H9 (cell line): Measurements from ENCODE around the gene PITX1. TPM values are rescaled to one million over a fixed set of nuclear protein-coding genes. Genes with fewer than 3 reads are reported as not detected.

Experiments used
- DNase-seq: peaks from one replicate; pipeline ENCODE4 v3.0.0-alpha.2; 2017
- H2AFZ ChIP-seq: one replicate; pipeline ENCODE4 v1.6.1; 2013; ENCODE audit warnings: mild to moderate bottlenecking, low read length, control low read depth, moderate library complexity
- H2AK5ac ChIP-seq: 2 replicates; pipeline ENCODE4 v1.6.1; 2013; ENCODE audit warnings: low read length, control low read depth, mixed read lengths; ENCODE audit not compliant: insufficient read length
- H2BK120ac ChIP-seq: one replicate; pipeline ENCODE4 v1.6.1; 2013; ENCODE audit warnings: low read depth, mild to moderate bottlenecking, low read length, control low read depth, inconsistent platforms; ENCODE audit not compliant: poor library complexity, severe bottlenecking
- H2BK12ac ChIP-seq: 2 replicates; pipeline ENCODE4 v1.6.1; 2013; ENCODE audit warnings: low read length, control low read depth, mixed read lengths, low read depth; ENCODE audit not compliant: insufficient read length
- H2BK15ac ChIP-seq: 2 replicates; pipeline ENCODE4 v1.6.1; 2013; ENCODE audit warnings: low read depth, low read length, control low read depth
- H2BK20ac ChIP-seq: one replicate; pipeline ENCODE4 v1.6.1; 2013; ENCODE audit warnings: low read depth, mild to moderate bottlenecking, low read length, control low read depth, inconsistent platforms; ENCODE audit not compliant: poor library complexity, severe bottlenecking
- H2BK5ac ChIP-seq: 2 replicates; pipeline ENCODE4 v1.6.1; 2013; ENCODE audit warnings: low read length, control low read depth, mixed read lengths; ENCODE audit not compliant: insufficient read length
- H3K14ac ChIP-seq: 2 replicates; pipeline ENCODE4 v1.6.1; 2013; ENCODE audit warnings: low read length, control low read depth; ENCODE audit not compliant: insufficient read depth
- H3K18ac ChIP-seq: 2 replicates; pipeline ENCODE4 v1.6.1; 2013; ENCODE audit warnings: low read depth, mild to moderate bottlenecking, mixed read lengths, low read length, control low read depth; ENCODE audit not compliant: insufficient read length
- H3K23ac ChIP-seq: 2 replicates; pipeline ENCODE4 v1.6.1; 2013; ENCODE audit warnings: low read length, control low read depth, mixed read lengths, low read depth; ENCODE audit not compliant: insufficient read length
- H3K23me2 ChIP-seq: 2 replicates; pipeline ENCODE4 v1.6.1; 2013; ENCODE audit warnings: low read depth, mild to moderate bottlenecking, mixed read lengths, low read length, control low read depth; ENCODE audit not compliant: insufficient read length, poor library complexity, severe bottlenecking
- H3K27ac ChIP-seq: 2 replicates; pipeline ENCODE4 v1.5.1; 2013; ENCODE audit warnings: low read length, control low read depth, mixed read lengths, low read depth; ENCODE audit not compliant: insufficient read length
- H3K27me3 ChIP-seq: 2 replicates; pipeline ENCODE4 v1.6.1; 2013; ENCODE audit warnings: low read length, control low read depth, inconsistent platforms; ENCODE audit not compliant: insufficient read depth
- H3K4ac ChIP-seq: 2 replicates; pipeline ENCODE4 v1.6.1; 2013; ENCODE audit warnings: low read depth, mild to moderate bottlenecking, control low read depth, inconsistent platforms, low read length, moderate library complexity
- H3K4me1 ChIP-seq: 2 replicates; pipeline ENCODE4 v1.6.1; 2013; ENCODE audit warnings: low read length, control low read depth, inconsistent platforms; ENCODE audit not compliant: insufficient read depth
- H3K4me2 ChIP-seq: 2 replicates; pipeline ENCODE4 v1.6.1; 2013; ENCODE audit warnings: low read length, control low read depth, mixed read lengths; ENCODE audit not compliant: insufficient read length, insufficient read depth
- H3K56ac ChIP-seq: 2 replicates; pipeline ENCODE4 v1.6.1; 2013; ENCODE audit warnings: low read depth, mild to moderate bottlenecking, mixed read lengths, low read length, control low read depth; ENCODE audit not compliant: insufficient read length
- H3K79me1 ChIP-seq: 2 replicates; pipeline ENCODE4 v1.6.1; 2013; ENCODE audit warnings: low read depth, mild to moderate bottlenecking, moderate library complexity, low read length, control low read depth, inconsistent platforms; ENCODE audit not compliant: insufficient read depth, poor library complexity, severe bottlenecking
- H3K79me2 ChIP-seq: 2 replicates; pipeline ENCODE4 v1.6.1; 2013; ENCODE audit warnings: low read length, control low read depth, inconsistent platforms; ENCODE audit not compliant: insufficient read depth
- H3K9ac ChIP-seq: 2 replicates; pipeline ENCODE4 v1.6.1; 2013; ENCODE audit warnings: low read length, control low read depth, mixed read lengths; ENCODE audit not compliant: insufficient read length; ENCODE audit errors: extremely low read depth
- H3K9me3 ChIP-seq: one replicate; pipeline ENCODE4 v1.6.1; 2013; ENCODE audit warnings: low read depth, low read length, inconsistent platforms; ENCODE audit not compliant: control insufficient read depth
- H3T11ph ChIP-seq: one replicate; pipeline ENCODE4 v1.6.1; 2013; ENCODE audit warnings: mild to moderate bottlenecking, low read length, control low read depth, inconsistent platforms
- H4K20me1 ChIP-seq: one replicate; pipeline ENCODE4 v1.6.1; 2013; ENCODE audit not compliant: control insufficient read depth, insufficient read length, insufficient read depth
- H4K5ac ChIP-seq: 2 replicates; pipeline ENCODE4 v1.6.1; 2013; ENCODE audit warnings: low read depth, mild to moderate bottlenecking, mixed read lengths, low read length, control low read depth; ENCODE audit not compliant: insufficient read length
- H4K8ac ChIP-seq: replicated peaks from 2 replicates; pipeline ENCODE4 v1.6.1; 2013; ENCODE audit warnings: low read length, control low read depth, mixed read lengths, low read depth; ENCODE audit not compliant: insufficient read length
- H4K91ac ChIP-seq: 2 replicates; pipeline ENCODE4 v1.6.1; 2013; ENCODE audit warnings: low read depth, mild to moderate bottlenecking, moderate library complexity, mixed read lengths, low read length, control low read depth; ENCODE audit not compliant: insufficient read length
- H3K27ac Mint-ChIP-seq, 3 experiments: 2 replicates in 2 of 3; 3 replicates in 1 of 3; pipeline ENCODE4 v1.8.0; 2020 to 2021; ENCODE audit warnings: mixed read lengths in 3 of 3, mild to moderate bottlenecking in 1 of 3, moderate library complexity in 1 of 3
- H3K27me3 Mint-ChIP-seq: 2 replicates; pipeline ENCODE4 v1.8.0; 2021; ENCODE audit warnings: low read depth, mild to moderate bottlenecking, moderate library complexity, mixed read lengths
- H3K36me3 Mint-ChIP-seq, 3 experiments: 2 replicates in 2 of 3; 3 replicates in 1 of 3; pipeline ENCODE4 v1.8.0; 2020 to 2021; ENCODE audit warnings: low read depth in 3 of 3, mixed read lengths in 3 of 3; ENCODE audit not compliant: insufficient read depth in 1 of 3
- H3K4me1 Mint-ChIP-seq, 2 experiments: 2 replicates each; pipeline ENCODE4 v1.8.0; 2020; ENCODE audit warnings: mixed read lengths in 2 of 2
- H3K4me3 Mint-ChIP-seq, 2 experiments: 2 replicates in 1 of 2; 3 replicates in 1 of 2; pipeline ENCODE4 v1.8.0; 2020 to 2021; ENCODE audit warnings: mild to moderate bottlenecking in 2 of 2, mixed read lengths in 2 of 2, moderate library complexity in 1 of 2
- H3K9me3 Mint-ChIP-seq, 2 experiments: 2 replicates in 1 of 2; 3 replicates in 1 of 2; pipeline ENCODE4 v1.8.0; 2020; ENCODE audit warnings: mild to moderate bottlenecking in 2 of 2, mixed read lengths in 2 of 2, moderate library complexity in 1 of 2
- CTCF ChIP-seq: fragments of 200-600 bp; sonication (generic); conservative IDR thresholded peaks from 3 replicates; pipeline ENCODE4 v1.8.0; 2021; ENCODE audit warnings: antibody characterized with exemption, mild to moderate bottlenecking
- WGBS: extraction: QIAGEN DNeasy Blood & Tissue Kit; methylation state at CpG from one replicate; pipeline ENCODE4 v1.1.7; 2013; ENCODE audit warnings: missing lambda C conversion rate, low lambda C conversion rate, mixed read lengths; ENCODE audit not compliant: insufficient read length; ENCODE audit errors: extremely low coverage; 5-methylcytosine and 5-hydroxymethylcytosine counted together
- total RNA-seq: library from RNA; stranded (reverse); gene quantifications from 2 replicates; pipeline ENCODE4 v1.2.1, GENCODE V29; 2021

Gene PITX1
- total RNA-seq, 1 experiment from 2014 or later = not detected

DNA sequence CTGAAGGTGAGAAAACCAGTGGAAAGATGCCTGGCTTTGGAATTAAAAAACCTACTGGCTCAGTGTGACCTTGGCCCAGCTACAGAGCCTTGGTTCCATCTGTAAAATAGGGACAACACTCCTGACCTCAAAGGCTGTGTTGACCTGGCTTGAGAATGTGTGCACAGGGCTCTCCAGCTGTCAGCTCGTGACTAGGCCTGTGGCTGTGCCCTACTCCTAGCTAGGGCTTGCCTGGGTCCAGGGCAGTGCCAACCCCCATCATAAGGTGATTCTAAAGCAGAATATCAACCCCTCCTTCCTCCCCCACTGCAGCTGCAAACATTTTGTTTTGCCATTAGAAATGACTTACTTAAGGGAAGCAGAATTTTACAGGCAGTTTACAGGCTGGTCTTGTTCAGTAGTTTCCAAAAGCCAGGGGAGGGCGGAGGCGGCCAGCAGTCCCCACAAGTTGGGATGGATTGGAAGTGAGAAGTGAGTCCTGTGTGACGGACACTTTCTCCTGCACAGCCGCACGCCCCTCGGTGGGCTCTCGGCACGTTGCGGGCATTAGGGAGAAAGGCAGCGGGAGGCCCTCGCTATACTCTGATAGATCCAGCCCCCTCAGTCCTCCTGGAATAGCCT is 7.3 kb downstream of the PITX1 start:
- no peak overlapping the region for H2BK12ac ChIP-seq
- H3K4me2 ChIP-seq = peak overlapping the region; percentile 45
- no peak overlapping the region for H3K56ac ChIP-seq
- no peaks in the 10 kb centered on the region for H3K79me1 ChIP-seq
- no peak overlapping the region for H2BK15ac ChIP-seq
- H3K27ac ChIP-seq = no peak overlapping the region
- H3K14ac ChIP-seq = no peak overlapping the region
- no peak overlapping the region for H2BK20ac ChIP-seq
- no peak overlapping the region for H2AFZ ChIP-seq
- peaks cover 2% of the 10 kb centered on the region for H3K23me2 ChIP-seq
- H2AK5ac ChIP-seq = no peak overlapping the region
- no peaks in the 10 kb centered on the region for H3K79me2 ChIP-seq
- H3T11ph ChIP-seq = no peak overlapping the region
- H4K8ac ChIP-seq = no peak overlapping the region
- no peak overlapping the region for H2BK120ac ChIP-seq
- H3K4ac ChIP-seq = no peak overlapping the region
- H2BK5ac ChIP-seq = no peak overlapping the region
- no peaks in the 10 kb centered on the region for H3K4me1 ChIP-seq
- no peak overlapping the region for H3K9ac ChIP-seq
- peaks cover 8 to 35% of the 10 kb centered on the region in 2 experiments for H3K4me1 Mint-ChIP-seq
- H4K91ac ChIP-seq = no peak overlapping the region
- DNase-seq = no peak
- TF ChIP-seq CTCF = no peak
- no peak overlapping the region for H3K27ac Mint-ChIP-seq
- H4K20me1 ChIP-seq = no peaks in the 10 kb centered on the region
- peaks cover 65% of the 10 kb centered on the region for H3K27me3 ChIP-seq
- peak overlapping the region in 1 of 2 experiments; percentile 72; a peak in 3 of 5 replicates for H3K4me3 Mint-ChIP-seq
- peaks cover 0 to 6% of the 10 kb centered on the region in 2 experiments; a peak in 2 of 5 replicates for H3K9me3 Mint-ChIP-seq
- no peak overlapping the region for H3K18ac ChIP-seq
- H3K36me3 Mint-ChIP-seq = no peaks in the 10 kb centered on the region; a peak in 1 of 7 replicates
- H4K5ac ChIP-seq = no peak overlapping the region
- no peaks in the 10 kb centered on the region for H3K9me3 ChIP-seq
- no CpG with 5 or more reads among the region's 12 CpGs for WGBS
- H3K23ac ChIP-seq = no peak overlapping the region
- peaks cover 100% of the 10 kb centered on the region for H3K27me3 Mint-ChIP-seq
